GM23248 (cell line): ENCODE measurements around the gene PRELP.

ENCODE experiments used
- EZH2 ChIP-seq: fragments of 200-600 bp; sonication (generic); IDR thresholded peaks from 2 replicates; pipeline ENCODE4 v1.6.1; 2018; ENCODE audit warnings: antibody characterized with exemption, mild to moderate bottlenecking; ENCODE audit not compliant: insufficient read depth, poor library complexity, severe bottlenecking
- EZH2phosphoT487 ChIP-seq: fragments of 200-600 bp; sonication (generic); IDR thresholded peaks from 2 replicates; pipeline ENCODE4 v1.6.1; 2018; ENCODE audit warnings: antibody characterized with exemption, moderate library complexity, mild to moderate bottlenecking, low read depth; ENCODE audit not compliant: insufficient read depth

- TF ChIP-seq EZH2phosphoT487 (no peak), EZH2 (no peak)
Observed at GRCh38 chr1:203439131-203439730, 36.4 kb upstream of the PRELP start.
